ENCODE results near the gene ELMO3.

DNA sequence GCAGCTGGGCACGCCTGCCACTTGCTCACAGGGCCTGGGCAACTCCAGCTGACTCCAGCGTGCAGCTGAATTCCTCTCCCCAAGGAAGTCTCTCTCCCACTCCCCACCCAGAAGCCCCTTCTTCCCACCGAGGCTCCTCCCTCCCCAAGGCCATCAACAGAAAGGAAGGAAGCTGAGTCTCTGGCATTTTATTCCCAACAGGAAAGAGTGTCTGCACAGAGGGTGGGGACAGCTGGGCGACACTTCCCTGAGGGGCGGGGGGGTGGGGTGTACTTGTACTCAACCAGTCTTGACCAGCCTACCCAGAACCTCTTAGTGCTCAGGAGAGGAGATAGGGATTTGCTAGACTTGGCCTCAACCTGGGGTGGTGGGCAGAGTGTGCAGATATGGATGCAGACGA, 8.9 kb upstream of the ELMO3 start, which contains the start of gene EXOC3L1:
- TF ChIP-seq CTCF (conservative IDR thresholded peaks at IDR 0.05; ENCODE audit: low read length) (no peak), EZH2phosphoT487 (IDR thresholded peaks at IDR 0.05; ENCODE audit: borderline replicate concordance, low read depth, low read length) (no peak)
